ENCODE data around the gene SLC25A21.
"Not testable (repeated sequence)": the region's sequence is repeated elsewhere in the genome, so short reads cannot be mapped to it uniquely, and the experiment has no call there.

SLC25A21 gene

DNA sequence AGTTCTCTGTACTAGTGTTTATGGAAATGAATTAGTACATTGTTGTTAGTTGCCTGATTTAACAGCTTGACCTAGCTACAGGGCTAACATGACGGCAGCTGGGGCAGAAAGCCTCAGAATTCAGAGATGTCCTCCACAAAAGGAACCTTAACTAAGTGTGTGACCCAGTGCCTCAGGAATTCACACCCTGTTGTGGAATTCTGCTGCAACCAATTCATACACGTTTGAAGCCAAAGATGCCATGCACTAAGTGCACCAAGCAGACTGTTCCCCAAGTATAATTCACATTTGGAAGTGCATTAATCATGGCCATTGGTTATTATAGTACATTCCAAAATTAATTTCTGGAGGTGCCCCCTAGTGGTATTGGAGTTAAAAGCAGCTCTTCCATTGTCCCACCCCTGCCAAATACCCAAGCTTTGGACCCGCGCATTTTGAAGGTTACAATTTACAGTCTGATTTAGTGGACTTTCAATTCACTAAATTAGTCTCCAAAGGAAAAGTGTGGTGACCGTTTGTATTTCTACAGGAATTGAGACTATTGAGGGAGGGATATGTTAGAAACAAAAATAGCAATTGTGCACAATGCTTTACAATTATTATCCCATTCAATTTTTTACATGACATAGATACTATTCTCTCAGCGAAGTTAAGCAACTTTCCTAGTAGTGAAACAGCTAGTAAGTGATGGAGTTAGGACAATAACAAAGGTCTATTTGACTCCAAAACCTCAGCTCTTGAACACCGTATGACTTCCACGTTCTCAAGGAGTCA lies 424.8 kb downstream of the SLC25A21 start:
- DNase-seq, result no peak

DNA sequence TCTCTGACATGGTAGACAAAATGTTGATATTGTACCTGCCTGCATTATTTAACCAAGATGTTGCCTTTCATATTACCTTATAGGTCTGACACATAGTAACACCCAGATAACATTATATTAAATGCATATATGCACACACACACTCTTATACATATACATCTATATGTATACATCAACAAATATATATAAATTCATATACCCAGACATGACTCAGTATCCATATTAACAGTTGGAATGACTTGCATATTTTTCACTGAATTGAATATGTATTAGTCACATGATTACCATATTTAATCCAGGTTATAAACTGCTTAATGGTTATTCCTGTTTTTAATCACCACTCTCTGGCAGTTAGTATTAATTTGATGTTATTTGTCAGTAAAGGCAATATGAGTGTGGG lies 425.5 kb downstream of the SLC25A21 start:
- no peak for DNase-seq

DNA sequence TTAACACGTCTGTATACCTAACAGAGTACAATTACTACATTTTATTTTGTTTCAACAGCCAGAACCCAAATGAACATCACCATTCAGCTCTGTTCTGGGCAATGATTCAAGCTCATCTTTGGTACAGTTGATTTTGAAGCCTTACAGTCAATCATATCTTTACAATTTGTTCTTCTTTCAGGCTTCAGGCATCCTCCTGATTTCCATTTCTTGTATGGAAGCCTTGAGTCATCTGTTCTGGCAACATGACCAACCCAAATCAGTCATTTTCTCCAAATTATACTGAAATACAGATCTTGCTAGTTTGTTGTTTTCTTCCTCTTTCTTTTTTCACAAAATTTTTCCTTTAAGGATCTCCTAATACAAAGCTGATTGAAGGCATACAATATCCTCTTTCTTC lies 430.5 kb downstream of the SLC25A21 start:
- DNase-seq, result no peak

DNA sequence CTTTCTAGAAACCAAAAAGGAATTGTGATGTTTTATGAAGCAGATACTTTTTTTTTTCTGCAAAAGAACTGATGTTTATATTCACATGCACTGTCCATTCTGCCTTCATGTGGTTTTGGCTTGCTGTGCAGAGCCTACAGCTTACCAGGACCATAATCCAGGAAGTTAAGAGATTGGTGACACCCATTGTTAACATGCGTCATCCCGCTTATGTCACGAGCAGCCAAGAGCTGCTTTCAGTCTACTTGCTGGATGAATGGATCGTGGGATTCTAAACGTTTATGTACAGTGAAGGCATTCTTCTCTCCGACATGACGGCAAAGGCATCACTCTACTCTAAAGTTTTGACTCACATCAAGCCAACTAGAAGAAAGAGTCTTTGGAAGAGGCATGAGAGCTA lies 434.1 kb downstream of the SLC25A21 start:
- DNase-seq, result no peak

DNA sequence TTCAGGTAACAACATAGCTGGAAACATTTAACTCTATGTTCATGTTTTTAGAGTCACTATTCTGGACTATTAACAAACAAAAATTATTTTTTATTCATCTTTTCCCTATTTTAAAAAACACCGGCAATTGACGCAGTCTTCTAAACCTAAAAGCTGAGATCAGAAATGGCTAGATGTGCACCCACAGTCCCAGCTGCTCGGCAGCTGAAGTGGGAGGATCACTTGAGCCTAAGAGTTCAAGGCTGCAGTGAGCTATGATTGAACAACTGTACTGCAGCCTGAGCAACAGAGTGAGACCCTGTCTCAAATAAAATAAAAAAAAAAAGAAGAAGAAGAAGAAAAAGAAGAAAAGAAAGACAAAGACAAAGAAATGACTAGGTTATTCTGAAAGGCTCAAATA lies 446.3 kb downstream of the SLC25A21 start:
- no peak for DNase-seq

DNA sequence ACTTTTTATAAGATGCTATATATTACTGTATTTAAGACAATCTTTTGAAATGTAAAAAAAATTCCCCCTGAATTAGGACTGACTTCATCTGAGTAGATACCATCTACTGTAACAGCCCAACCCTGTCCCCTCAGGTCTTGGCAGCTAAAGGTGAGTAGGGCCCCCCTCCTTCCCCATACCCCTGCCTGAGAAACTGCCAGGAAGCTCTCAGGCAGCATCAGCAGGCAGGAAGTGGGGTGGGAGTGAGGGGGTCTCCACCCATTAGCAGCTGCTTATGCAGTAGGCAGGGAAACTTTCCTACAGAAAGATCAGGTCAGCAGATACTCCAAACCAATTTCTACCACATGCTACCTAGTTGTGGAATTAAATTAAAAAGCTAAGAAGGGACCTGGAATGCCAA lies 448.2 kb downstream of the SLC25A21 start:
- DNase-seq, result no peak

DNA sequence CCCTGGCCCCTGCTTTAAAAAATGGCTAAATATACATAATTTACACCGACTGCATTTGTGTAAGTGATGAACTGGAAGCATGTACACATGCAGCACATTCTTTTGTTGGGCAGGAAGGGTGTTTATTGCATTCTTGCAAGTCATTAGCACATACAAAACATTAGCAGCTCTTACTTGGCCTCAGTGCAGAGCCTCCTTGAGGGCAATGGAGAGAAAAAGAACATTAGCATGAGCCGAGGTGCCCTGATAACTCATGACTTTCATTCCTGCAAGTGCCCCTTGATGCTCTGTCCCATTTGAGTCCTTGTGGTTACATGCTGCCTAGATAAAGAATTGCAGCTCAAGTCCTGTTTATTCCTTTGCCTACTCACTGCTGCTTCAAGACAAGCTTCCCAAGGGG lies 448.9 kb downstream of the SLC25A21 start:
- DNase-seq, result no peak

DNA sequence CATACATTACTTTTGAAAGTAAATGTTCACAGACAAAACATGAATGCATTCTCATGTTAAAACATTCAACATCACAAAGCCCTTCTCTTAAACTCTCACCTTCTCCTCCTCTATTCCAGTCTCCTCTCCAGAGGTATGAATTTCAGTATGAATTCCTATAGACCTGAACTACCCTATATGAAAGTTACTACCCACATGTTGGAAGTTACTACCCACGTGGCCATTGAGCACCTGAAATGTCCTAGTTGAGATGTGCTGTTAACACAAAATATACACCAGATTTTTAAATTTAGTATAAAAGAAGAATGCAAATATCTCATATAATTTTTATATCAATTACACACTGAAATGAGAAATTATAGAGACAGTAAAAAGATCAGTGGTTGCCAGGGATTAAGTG lies 450.5 kb downstream of the SLC25A21 start:
- DNase-seq, result no peak

DNA sequence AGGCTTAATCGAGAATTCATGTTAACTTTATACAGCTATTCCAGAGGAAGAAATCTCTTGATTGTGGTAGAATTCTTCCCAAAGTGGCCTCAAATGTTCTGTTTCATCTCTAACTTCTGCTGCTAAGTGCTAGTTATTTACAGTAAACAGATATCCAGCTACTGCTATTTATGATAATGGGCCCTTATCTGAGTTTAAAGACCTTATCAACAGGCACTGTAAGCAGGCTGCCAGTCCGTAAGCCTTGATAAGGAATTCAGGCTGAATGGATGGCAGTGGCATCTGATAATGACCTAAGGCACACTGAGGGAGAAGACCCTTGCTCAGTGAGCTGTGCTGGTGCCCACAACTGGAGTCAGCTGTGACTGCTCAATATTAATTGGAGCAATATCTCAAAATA lies 451.7 kb downstream of the SLC25A21 start:
- no peak for DNase-seq

DNA sequence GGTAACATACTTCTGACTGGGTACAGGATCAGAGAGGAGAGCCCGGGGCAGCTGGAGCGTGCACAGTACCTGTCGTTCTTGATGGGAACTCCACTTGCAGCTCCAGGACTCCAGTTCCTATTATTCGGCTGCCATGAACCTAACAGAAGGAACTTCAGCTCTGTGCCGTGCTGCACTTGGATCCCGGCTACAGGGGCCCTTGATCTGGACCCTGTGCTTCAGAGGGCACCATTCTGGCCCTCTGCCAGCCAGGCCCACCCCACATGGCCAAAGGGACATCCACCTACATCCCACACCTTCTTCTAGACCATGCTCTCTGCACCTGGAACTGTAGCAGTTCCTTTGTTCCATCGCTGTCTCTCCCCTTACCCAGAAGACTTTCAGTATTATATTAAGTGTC lies 452.6 kb downstream of the SLC25A21 start:
- DNase-seq, result no peak

DNA sequence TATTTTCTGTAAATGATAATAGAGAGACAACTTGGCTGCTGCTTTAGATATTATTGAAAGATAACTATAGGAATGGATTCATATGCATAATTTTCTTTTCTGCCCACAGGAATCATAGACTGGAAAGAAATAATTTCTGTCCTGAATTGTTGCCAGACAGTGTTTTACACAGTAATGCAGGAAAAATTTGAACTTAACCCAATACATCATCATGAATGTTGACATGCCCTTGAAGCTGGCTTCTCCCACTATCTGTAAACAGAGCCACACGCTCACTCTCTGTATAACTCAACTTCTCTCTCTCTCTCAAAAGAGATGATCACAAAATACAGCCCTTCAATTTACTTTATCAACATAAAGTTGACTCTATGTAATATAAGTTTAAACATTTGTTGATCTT lies 454.2 kb downstream of the SLC25A21 start:
- DNase-seq, result no peak

DNA sequence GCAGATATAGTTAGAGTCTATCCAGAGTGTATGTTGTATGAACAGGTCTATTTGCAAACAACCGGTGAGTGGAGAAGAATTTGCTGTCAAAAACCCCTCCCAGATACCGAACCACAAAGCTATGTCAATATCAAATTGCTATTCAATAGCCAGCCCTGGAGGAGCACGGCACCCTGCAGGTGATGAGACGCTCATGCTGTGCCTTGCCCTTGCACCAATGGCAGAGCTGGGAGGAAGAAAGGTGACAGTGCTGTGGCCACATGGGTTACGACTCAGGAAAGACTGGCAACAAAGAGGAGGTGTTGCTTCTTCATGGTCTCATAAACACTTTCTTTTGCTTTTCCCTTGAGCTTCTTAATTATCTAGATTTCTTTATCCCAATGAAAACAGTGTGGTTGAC lies 455.0 kb downstream of the SLC25A21 start:
- no peak for DNase-seq

DNA sequence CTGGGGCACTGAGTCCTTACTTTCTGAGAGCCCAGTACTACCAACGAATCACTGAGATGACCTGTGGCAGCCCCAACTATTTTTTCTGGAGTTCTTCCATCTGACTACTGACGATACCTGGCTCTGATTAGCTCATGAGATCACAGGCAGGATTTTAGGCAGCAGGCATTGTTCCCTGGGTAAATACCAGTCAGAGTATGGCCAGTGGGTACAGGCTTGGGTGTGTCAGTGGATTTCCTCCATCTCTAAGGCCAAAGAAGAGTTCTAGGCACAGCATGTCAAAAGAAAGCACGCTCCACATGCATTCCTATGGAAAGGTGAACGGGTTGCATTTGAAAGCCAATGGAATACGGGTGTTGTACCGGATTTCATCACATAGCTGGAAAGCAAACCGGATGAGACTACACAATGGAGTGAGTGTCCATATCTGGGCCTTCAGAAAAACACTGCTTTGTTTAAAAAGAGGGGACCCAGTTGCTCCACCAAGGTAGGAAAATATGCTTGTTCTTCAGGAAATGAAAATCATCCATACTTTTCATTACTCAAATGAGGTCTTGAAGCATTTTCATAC lies 455.7 kb downstream of the SLC25A21 start:
- DNase-seq, result no peak

DNA sequence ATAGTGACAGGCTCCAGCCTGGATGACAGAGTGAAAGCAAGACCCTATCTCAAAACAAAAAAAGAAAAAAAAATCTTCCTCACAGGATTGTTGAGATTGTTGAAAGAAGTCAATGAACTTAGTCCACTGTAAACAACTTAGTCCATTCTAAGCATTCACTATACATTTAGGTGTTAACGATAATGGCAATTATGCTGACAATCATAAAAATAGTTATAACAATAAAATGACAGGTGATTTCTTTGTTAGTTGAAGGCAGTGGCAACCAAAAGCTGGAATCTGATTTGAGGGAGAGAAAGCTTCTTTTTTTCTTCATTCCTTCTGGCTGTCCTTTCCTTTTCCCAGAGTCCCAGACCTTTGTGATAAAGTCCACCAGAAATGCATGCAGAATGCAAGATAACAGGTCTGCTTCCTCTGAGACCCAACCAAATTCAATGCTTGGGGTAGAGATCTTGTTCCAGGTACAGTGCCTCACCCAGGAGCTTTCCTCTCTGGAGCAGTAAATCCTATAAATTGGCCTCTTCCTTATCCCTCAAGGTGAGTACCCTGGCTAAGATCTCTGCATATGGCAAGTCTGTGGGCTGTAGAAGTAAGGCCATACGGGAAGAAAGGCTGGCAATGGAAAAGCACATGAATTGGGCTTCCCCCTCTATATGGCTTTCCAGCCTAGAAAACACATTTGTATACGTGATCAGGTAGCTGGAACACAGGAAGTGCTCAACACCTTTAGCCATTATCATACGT lies 458.3 kb downstream of the SLC25A21 start:
- DNase-seq, result no peak

DNA sequence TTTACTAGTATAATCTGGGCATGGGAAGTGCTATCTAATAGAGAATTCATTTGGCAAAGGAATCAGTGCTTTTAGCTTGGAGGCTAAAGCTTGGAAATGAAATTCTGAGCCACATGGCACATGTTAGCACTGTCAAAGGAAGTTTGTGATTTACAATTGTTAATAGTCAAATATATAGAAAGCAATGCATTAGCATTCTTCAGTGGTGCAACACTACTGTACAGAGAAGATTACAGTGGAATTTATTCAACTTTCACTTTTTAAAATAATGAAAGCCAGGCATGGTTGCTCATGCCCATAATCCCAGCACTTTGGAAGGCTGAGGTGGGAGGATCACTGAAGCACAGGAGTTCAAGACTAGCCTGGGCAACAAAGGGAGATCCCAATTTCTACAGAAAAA lies 464.8 kb downstream of the SLC25A21 start:
- no peak for DNase-seq

DNA sequence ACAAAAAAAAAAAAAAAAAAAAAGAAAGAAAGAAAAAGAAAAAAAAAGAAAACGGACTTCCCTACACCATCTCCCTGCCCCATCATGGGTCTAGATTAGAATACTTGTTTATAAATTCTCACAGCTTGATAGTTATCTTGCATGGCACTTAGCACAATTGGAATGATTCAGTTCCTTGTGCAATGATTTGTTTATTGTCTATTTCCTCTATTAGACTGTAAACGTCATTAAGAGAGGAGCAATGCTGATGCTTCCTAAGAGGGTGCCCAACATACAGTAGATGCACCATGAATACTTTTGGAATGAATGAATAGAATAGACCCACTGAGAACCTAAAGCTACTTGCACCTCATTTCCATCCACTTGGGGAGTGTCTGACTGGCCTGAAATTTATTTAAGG lies 469.9 kb downstream of the SLC25A21 start:
- DNase-seq, result no peak

DNA sequence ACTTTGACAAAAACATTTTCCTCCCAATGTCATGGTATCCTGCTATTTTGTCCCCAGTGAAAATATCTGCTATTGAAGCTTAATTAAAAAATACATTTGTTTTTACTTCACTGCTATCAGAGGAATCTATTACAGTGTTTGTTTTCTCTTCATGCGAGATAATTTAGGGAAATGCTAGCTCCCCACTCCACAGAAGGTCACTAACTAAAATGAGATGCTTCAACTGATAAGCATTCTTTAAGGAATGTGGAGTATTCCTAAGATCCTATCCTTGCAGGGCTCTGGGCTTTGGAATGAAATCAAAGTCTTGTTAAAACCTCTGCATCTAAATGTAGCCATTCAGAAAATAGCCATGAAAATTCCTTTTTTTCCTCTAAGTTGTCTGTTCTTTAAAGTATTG lies 471.3 kb downstream of the SLC25A21 start:
- no peak for DNase-seq

DNA sequence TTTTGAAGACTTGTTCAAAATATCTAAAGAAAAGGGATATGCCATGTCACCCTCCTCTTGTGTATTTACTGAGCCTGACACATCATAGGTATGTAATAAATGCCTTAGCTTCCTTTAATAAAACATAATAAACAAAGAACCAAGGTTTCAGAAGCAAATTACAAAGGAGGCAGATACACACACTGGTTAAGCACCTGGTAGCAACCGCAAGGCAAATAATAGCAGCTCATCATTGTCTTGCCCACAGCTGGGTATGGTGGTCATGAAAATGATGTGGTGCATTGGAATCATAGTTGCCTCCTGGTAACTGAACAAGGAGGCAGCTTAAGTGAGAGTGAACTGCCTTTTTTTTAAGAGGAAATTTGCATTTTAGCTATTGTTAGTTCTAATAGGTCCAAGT lies 471.8 kb downstream of the SLC25A21 start:
- DNase-seq, result no peak

DNA sequence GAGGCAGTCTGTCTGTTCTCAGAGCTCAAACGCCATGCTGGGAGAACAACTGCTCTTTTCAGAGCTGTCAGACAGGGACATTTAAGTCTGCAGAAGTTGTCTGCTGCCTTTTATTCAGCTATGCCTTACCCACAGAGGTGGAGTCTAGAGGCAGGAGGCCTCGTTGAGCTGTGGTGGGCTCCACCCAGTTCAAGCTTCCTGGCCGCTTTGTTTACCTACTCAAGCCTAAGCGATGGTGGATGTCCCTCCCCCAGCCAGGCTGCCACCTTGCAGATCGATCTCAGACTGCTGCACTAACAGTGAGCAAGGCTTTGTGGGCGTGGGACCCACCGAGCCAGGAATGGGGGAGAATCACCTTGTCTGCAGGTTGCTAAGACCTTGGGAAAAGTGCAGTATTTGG lies 473.0 kb downstream of the SLC25A21 start:
- not testable (repeated sequence) for DNase-seq

DNA sequence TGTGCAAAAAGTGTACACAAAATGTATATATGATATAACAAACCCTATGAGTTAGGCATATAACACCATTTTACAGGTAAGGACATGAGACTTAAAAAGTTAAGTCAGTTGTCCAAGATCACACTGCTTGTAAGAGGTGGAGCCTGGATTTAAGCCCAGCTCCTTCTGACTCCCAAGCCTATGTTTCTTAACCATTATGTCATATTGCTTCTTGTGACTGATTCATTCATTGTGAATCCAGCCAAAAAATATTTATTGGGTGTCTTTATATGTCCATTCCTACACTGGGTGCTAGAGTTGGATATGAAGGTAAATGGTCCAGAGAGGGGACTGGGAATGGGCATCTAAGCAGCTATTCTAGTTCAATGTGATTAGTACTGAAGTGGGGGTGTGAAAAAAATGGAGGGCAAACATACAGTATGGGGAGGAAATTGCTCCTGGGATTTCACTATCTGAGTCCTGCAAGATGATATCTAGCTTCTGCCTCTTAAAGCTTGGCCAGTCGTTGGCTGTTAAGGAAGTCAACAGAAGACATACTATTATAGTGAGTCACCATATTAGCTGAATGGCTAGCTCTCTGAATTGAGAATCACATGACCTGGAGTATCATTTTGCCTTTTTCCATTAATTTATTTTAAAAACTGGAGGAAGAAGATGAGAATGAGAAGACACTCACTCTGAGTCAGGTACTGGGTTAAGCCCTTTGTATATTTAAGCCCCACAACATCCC lies 481.9 kb downstream of the SLC25A21 start:
- DNase-seq, result no peak

DNA sequence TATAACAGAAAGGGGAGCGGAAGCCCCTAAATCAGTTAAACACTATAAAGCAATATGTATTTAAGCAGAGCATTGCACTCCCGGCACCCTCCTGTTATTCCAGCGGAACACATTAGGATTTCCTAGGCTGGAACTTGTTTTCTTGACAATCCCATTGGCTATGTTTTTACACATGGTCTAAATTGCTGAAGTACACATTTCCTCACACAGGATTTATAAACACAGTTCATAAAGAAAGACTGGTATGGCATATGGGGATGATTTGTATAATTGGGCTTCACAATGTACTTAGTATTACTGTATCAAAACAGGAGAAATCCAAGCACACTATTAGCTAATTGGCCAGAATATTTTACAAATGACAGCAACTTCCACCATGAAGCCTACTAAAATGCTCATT lies 487.5 kb downstream of the SLC25A21 start:
- DNase-seq, result no peak

DNA sequence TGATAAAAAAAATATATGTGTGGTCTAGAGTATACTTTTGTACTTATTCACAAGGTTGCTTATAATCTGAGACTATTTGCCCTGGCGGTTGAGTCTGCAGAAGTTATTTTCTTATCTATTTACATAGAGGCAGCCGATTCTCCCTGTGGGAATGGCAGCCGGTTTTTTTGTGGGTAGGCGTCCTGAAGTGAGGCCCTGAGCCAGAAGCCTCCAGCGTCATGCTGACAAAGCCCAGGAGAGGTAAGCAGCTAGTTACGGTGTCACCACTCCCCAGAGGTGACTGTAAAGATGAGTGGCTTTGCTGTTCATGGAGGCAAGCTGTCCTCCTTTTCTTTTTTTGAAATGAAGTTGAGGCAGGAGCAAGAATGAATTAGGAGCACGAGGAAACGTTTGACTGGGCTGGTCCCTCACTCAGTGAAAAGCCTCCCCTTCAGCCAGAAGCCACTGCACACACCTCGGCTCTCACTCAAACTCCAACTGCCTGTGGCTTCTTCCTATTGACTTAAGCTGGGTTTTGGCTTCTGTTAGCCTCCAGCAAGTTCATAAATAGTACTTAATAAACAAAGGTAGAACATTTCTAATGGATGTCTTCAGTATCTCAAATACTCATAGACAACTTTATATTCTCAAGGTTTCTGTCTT lies 489.2 kb downstream of the SLC25A21 start:
- DNase-seq, result peak; percentile 61

DNA sequence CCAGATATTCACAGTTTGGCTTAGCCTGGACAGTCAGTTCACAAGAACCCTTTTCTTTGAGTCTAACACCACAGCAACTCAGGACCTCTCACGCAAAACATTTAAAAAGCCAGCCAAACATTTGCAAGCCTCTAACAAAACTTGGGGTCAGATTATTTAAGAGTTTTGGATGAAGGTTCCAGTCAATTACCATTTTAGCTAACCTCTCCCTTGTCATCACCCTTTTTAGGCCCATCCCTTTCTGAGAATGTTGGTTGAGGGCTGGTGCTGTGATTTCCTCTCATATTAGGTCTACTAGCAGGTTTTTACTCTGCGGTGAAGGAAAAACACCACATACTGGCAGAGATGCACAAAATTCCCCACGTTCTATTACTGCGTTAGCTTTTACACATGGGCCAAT lies 490.1 kb downstream of the SLC25A21 start:
- DNase-seq, result no peak
